ENCODE data around the gene CYP3A5. TPM values are rescaled to one million over a fixed set of nuclear protein-coding genes. Genes with fewer than 3 reads are reported as not detected.
A peak's percentile ranks its signal among the peaks of the same experiment; 100 is the strongest.

The CYP3A5 gene
- total RNA-seq, 4 donors from 2014 or later, result 0.91 to 4.6 (median 2.3) TPM

DNA sequence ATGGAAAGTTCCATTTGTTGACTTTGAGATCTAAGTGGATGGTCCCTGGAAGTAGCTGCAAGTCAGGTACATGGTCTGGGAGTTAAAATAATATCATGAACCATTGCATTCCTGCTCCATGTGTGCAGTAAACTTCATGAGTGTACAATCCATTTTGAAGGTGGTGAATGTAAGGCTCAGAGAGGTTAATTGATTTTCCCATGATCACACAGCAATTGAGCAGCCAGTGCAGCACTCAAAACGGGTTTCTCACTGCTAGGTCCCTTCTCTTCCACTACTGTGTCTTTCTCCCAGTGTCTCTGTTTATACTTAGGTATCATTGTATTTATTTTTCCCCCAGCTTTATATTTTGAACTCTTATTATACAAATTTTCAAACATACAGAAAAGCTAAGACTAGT is 53.1 kb downstream of the CYP3A5 start:
- peaks cover 54 to 100% (median 93%) of the 10 kb centered on the region in 4 donors for H3K36me3 ChIP-seq
- WGBS, result 88% methylated on average over 1 of the region's 1 CpG
- intact Hi-C loops (cut with DNase I), result no loop called here

DNA sequence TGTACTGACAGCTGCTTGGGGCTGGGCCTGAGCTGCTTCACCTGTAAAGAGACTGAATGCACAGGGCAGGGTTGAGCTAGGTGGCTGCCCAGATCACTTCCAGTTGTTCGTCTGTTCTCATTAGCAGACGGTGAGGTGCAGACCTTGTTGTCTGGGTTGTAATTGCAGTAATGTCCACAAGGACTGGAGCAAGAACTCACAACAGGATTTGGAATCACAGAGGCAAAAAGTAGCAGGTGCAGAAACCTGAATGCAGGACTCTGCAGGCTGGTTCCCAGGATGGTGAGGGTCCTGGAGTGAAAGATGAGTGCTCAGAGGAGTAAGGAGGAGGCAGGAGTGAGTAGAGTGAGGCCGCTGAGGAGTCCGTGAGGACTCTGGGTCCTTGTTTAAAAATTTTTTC is 53.8 kb downstream of the CYP3A5 start:
- WGBS, result 90% methylated on average over 2 of the region's 4 CpGs
- intact Hi-C loops (cut with DNase I), result no loop called here
- H3K27me3 ChIP-seq, result no peaks in the 10 kb centered on the region
- no peaks in the 10 kb centered on the region for H3K9me3 ChIP-seq
- H3K4me1 ChIP-seq, result no peaks in the 10 kb centered on the region
- peak; percentile 57 for DNase-seq (ENCODE audit: extremely low spot score)
- TF ChIP-seq POLR2AphosphoS5 (IDR thresholded peaks at IDR 0.05) (no peak), EP300 (IDR thresholded peaks at IDR 0.05) (no peak), POLR2A (IDR thresholded peaks at IDR 0.05; ENCODE audit: low read depth) (no peak)
- TF ChIP-seq, protein P1, sequence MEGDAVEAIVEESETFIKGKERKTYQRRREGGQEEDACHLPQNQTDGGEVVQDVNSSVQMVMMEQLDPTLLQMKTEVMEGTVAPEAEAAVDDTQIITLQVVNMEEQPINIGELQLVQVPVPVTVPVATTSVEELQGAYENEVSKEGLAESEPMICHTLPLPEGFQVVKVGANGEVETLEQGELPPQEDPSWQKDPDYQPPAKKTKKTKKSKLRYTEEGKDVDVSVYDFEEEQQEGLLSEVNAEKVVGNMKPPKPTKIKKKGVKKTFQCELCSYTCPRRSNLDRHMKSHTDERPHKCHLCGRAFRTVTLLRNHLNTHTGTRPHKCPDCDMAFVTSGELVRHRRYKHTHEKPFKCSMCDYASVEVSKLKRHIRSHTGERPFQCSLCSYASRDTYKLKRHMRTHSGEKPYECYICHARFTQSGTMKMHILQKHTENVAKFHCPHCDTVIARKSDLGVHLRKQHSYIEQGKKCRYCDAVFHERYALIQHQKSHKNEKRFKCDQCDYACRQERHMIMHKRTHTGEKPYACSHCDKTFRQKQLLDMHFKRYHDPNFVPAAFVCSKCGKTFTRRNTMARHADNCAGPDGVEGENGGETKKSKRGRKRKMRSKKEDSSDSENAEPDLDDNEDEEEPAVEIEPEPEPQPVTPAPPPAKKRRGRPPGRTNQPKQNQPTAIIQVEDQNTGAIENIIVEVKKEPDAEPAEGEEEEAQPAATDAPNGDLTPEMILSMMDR (IDR thresholded peaks at IDR 0.05), result no peak
- no peak overlapping the region for H3K4me3 ChIP-seq
- H3K36me3 ChIP-seq, result peaks cover 61 to 100% (median 95%) of the 10 kb centered on the region in 4 donors
- no peak overlapping the region for H3K27ac ChIP-seq (replicated peaks in 1 of 4)

More for the DNA sequence above, 53.1 kb downstream of the CYP3A5 start:
- TF ChIP-seq, protein P1 (IDR thresholded peaks at IDR 0.05), result no peak
- TF ChIP-seq EP300 (IDR thresholded peaks at IDR 0.05), result no peak
- TF ChIP-seq POLR2A (IDR thresholded peaks at IDR 0.05; ENCODE audit: low read depth), result no peak
- no peak for TF ChIP-seq POLR2AphosphoS5 (IDR thresholded peaks at IDR 0.05)
- no peaks in the 10 kb centered on the region for H3K9me3 ChIP-seq
- H3K27ac ChIP-seq (replicated peaks in 1 of 4), result no peak overlapping the region
- H3K4me1 ChIP-seq, result no peaks in the 10 kb centered on the region
- peak; percentile 3 for DNase-seq (ENCODE audit: extremely low spot score)
- H3K27me3 ChIP-seq, result no peaks in the 10 kb centered on the region
- H3K4me3 ChIP-seq, result no peak overlapping the region

DNA sequence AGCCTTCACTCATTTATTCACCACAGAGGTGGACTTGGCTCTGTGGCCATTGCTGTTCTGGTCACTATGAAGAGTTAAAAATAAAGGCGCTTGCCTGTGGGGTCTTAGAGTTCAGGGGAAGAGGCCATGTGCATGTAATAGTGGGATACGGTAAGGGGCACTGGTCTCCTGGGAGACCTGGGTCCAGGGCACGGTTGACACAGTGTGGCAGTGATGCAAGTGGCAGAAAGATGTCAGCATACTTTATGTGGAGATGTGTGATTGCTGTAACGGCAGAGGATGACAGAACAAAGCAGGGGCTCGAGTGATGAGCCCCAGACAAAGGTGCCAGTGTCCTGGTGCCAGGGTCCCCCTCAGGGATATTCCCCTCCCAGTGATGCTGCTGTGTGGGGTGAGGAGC is 54.5 kb downstream of the CYP3A5 start:
- intact Hi-C loops (cut with DNase I), result no loop called here
- WGBS, result 85% methylated on average over 5 of the region's 5 CpGs
- H3K36me3 ChIP-seq, result peaks cover 68 to 100% (median 96%) of the 10 kb centered on the region in 4 donors
- H3K4me3 ChIP-seq, result no peak overlapping the region
- no peaks in the 10 kb centered on the region for H3K27me3 ChIP-seq
- H3K9me3 ChIP-seq, result no peaks in the 10 kb centered on the region
- no peak overlapping the region for H3K27ac ChIP-seq (replicated peaks in 1 of 4)
- H3K4me1 ChIP-seq, result no peaks in the 10 kb centered on the region
- no peak for TF ChIP-seq POLR2A (IDR thresholded peaks at IDR 0.05; ENCODE audit: low read depth)
- TF ChIP-seq, protein P1 (IDR thresholded peaks at IDR 0.05), result no peak
- peak; percentile 55 for DNase-seq (ENCODE audit: extremely low spot score)

DNA sequence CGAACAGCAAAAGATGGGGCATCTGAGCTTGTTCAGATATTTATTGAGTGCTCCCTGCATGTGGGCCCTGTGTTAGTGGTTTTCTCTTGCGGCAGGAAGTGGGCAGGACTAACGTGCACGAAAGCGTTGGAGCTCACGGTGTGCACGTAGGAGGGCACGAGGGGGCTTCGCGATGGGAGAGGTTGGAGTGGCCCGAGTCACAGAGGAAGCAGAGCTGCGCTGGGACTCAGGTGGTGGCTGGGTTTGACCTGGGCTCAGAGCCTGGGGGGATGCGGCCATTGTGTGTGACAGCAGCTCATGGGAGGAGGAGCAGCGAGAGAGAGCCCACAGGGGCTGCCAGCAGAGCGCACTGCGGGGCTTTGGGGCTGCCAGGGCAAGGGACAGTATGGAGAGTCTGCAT is 55.3 kb downstream of the CYP3A5 start:
- Histone ChIP-seq H3K27me3 (no peaks in the 10 kb centered on the region), H3K36me3 (peaks cover 76 to 100% (median 96%) of the 10 kb centered on the region in 4 donors), H3K27ac (replicated peaks in 1 of 4) (no peak overlapping the region), H3K9me3 (no peaks in the 10 kb centered on the region), H3K4me3 (no peak overlapping the region), H3K4me1 (no peaks in the 10 kb centered on the region)
- WGBS, result 88% methylated on average over 16 of the region's 16 CpGs
- intact Hi-C loops (cut with DNase I), result no loop called here
- DNase-seq (ENCODE audit: extremely low spot score), result peak; percentile 84
- TF ChIP-seq EP300 (IDR thresholded peaks at IDR 0.05), result no peak
- TF ChIP-seq POLR2AphosphoS5 (IDR thresholded peaks at IDR 0.05), result no peak
- TF ChIP-seq POLR2A (IDR thresholded peaks at IDR 0.05; ENCODE audit: low read depth), result no peak
- TF ChIP-seq, protein P1 (IDR thresholded peaks at IDR 0.05), result no peak

Measured in esophagus muscularis mucosa (tissue), 4 donors.